HepG2 (cell line): ENCODE data around the gene TNXB.
"Not testable (repeated sequence)": the region's sequence is repeated elsewhere in the genome, so short reads cannot be mapped to it uniquely, and the experiment has no call there.

Experiments used
- ELF1 ChIP-seq: sonication (generic); formaldehyde crosslinking; IDR thresholded peaks from 2 replicates; pipeline ENCODE4 v1.4.0; 2020; ENCODE audit warnings: missing genetic modification reagents
- MXD4 ChIP-seq: IDR thresholded peaks from 2 replicates; pipeline ENCODE4 v1.6.1; 2016; ENCODE audit warnings: mild to moderate bottlenecking, missing biosample characterization, missing genetic modification reagents
- ZFP36 ChIP-seq: fragments of 150-350 bp; IDR thresholded peaks from 2 replicates; pipeline ENCODE4 v1.6.1; 2018; ENCODE audit warnings: borderline replicate concordance, low read length, low read depth; ENCODE audit not compliant: partially characterized antibody
- ZNF446 ChIP-seq: sonication (generic); formaldehyde crosslinking; IDR thresholded peaks from 2 replicates; pipeline ENCODE4 v1.5.0; 2020; ENCODE audit warnings: mild to moderate bottlenecking, missing genetic modification reagents
- ZSCAN29 ChIP-seq: sonication (generic); formaldehyde crosslinking; conservative IDR thresholded peaks from 2 replicates; pipeline ENCODE4 v1.4.0; 2020; ENCODE audit warnings: mild to moderate bottlenecking, missing genetic modification reagents
- TF ChIP-seq, protein P1 (sequence below): IDR thresholded peaks from 2 replicates; pipeline ENCODE4 v1.6.1; 2016; ENCODE audit warnings: mild to moderate bottlenecking
- TF ChIP-seq, protein P2 (sequence below): sonication (generic); formaldehyde crosslinking; IDR thresholded peaks from 2 replicates; pipeline ENCODE4 v1.5.0; 2020; ENCODE audit warnings: mild to moderate bottlenecking, missing genetic modification reagents, moderate library complexity
- TF ChIP-seq, protein P3 (sequence below): sonication (generic); formaldehyde crosslinking; IDR thresholded peaks from 2 replicates; pipeline ENCODE4 v1.4.0; 2020; ENCODE audit warnings: missing genetic modification reagents, borderline replicate concordance
- TF ChIP-seq, protein P4 (sequence below): sonication (generic); formaldehyde crosslinking; IDR thresholded peaks from 2 replicates; pipeline ENCODE4 v1.5.0; 2020; ENCODE audit warnings: missing genetic modification reagents

DNA sequence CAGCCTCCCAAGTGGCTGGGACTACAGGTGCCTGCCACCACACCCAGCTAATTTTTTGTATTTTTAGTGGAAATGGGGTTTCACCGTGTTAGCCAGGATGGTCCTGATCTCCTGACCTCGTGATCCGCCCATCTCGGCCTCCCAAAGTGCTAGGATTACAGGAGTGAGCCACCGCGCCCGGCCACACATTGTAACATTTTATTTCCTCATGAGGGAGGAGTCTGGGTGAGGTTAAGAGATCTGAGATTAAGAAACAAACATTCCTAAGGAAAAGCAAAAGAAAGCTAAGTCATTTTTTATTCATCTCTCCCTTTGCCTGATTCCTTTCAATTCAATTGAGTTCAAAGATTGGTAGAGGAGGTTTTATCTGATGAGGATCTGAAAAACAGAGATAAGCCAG is 35.1 kb upstream of the TNXB start:
- TF ChIP-seq, protein P1, sequence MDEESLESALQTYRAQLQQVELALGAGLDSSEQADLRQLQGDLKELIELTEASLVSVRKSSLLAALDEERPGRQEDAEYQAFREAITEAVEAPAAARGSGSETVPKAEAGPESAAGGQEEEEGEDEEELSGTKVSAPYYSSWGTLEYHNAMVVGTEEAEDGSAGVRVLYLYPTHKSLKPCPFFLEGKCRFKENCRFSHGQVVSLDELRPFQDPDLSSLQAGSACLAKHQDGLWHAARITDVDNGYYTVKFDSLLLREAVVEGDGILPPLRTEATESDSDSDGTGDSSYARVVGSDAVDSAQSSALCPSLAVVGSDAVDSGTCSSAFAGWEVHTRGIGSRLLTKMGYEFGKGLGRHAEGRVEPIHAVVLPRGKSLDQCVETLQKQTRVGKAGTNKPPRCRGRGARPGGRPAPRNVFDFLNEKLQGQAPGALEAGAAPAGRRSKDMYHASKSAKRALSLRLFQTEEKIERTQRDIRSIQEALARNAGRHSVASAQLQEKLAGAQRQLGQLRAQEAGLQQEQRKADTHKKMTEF: not testable (repeated sequence)
- TF ChIP-seq, protein P2, sequence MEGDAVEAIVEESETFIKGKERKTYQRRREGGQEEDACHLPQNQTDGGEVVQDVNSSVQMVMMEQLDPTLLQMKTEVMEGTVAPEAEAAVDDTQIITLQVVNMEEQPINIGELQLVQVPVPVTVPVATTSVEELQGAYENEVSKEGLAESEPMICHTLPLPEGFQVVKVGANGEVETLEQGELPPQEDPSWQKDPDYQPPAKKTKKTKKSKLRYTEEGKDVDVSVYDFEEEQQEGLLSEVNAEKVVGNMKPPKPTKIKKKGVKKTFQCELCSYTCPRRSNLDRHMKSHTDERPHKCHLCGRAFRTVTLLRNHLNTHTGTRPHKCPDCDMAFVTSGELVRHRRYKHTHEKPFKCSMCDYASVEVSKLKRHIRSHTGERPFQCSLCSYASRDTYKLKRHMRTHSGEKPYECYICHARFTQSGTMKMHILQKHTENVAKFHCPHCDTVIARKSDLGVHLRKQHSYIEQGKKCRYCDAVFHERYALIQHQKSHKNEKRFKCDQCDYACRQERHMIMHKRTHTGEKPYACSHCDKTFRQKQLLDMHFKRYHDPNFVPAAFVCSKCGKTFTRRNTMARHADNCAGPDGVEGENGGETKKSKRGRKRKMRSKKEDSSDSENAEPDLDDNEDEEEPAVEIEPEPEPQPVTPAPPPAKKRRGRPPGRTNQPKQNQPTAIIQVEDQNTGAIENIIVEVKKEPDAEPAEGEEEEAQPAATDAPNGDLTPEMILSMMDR (CRISPR knock-in tag): not testable (repeated sequence)
- TF ChIP-seq ZFP36; ZSCAN29; MXD4 (CRISPR knock-in tag); ZNF446 (CRISPR knock-in tag); ELF1 (CRISPR knock-in tag): not testable (repeated sequence)
- TF ChIP-seq, protein P3, sequence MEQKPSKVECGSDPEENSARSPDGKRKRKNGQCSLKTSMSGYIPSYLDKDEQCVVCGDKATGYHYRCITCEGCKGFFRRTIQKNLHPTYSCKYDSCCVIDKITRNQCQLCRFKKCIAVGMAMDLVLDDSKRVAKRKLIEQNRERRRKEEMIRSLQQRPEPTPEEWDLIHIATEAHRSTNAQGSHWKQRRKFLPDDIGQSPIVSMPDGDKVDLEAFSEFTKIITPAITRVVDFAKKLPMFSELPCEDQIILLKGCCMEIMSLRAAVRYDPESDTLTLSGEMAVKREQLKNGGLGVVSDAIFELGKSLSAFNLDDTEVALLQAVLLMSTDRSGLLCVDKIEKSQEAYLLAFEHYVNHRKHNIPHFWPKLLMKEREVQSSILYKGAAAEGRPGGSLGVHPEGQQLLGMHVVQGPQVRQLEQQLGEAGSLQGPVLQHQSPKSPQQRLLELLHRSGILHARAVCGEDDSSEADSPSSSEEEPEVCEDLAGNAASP (CRISPR knock-in tag): not testable (repeated sequence)
- TF ChIP-seq, protein P4, sequence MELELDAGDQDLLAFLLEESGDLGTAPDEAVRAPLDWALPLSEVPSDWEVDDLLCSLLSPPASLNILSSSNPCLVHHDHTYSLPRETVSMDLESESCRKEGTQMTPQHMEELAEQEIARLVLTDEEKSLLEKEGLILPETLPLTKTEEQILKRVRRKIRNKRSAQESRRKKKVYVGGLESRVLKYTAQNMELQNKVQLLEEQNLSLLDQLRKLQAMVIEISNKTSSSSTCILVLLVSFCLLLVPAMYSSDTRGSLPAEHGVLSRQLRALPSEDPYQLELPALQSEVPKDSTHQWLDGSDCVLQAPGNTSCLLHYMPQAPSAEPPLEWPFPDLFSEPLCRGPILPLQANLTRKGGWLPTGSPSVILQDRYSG: not testable (repeated sequence)
